Measurements from ENCODE around the gene JUP.
"Not testable (repeated sequence)": the region's sequence is repeated elsewhere in the genome, so short reads cannot be mapped to it uniquely, and the experiment has no call there.

JUP gene

DNA sequence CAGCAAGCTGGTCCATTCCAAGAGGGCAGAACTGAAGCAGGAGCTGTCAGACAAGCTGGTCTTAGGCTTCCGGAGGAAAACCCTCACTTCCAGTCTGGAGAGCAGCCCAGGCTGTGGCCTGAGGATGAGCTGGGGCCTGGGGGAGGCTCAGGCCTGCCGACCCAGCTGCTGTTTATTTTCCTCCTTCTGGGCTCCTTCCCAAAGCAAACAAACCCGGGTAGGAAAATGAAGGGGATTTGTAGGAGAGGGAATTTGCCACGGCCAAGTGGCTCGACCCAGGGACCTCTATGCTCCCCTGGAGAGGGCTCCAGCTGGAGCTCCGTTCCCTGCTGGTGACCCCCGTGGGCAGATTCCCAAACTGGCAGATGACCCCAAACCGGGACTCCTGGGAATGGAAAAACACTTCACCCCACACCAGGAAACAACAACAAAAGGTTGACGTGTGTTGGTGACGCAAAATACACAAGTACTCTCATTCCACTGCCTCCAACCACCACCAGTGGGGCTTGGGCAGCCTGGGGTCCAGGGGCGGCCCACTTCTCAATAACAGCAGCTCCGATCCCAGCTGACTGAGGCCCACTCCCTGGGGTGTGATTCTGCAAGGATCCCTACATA, 8.8 kb downstream of the JUP start:
- no peak overlapping the region for H3K4me3 ChIP-seq (ENCODE audit: low read depth, low read length)
- POLR2A ChIA-PET, result interaction anchor here (0.6 to 1.4 kb wide), 6 partner anchors 9 to 89 kb away, joined by 3 to 12 read pairs (median 3); partner anchors contain the start of genes EIF1 and JUP
- peak; percentile 47 for DNase-seq (ENCODE audit: low read depth, low spot score)
- TF ChIP-seq, protein P1, sequence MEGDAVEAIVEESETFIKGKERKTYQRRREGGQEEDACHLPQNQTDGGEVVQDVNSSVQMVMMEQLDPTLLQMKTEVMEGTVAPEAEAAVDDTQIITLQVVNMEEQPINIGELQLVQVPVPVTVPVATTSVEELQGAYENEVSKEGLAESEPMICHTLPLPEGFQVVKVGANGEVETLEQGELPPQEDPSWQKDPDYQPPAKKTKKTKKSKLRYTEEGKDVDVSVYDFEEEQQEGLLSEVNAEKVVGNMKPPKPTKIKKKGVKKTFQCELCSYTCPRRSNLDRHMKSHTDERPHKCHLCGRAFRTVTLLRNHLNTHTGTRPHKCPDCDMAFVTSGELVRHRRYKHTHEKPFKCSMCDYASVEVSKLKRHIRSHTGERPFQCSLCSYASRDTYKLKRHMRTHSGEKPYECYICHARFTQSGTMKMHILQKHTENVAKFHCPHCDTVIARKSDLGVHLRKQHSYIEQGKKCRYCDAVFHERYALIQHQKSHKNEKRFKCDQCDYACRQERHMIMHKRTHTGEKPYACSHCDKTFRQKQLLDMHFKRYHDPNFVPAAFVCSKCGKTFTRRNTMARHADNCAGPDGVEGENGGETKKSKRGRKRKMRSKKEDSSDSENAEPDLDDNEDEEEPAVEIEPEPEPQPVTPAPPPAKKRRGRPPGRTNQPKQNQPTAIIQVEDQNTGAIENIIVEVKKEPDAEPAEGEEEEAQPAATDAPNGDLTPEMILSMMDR (IDR thresholded peaks at IDR 0.05; ENCODE audit: insufficient read depth, low read length, missing control alignments), result no peak
- CTCF ChIA-PET, result interaction anchor here (0.8 to 5.5 kb wide), 8 partner anchors 8 to 45 kb away, joined by 3 to 34 read pairs (median 4); partner anchors contain the start of genes JUP and P3H4

DNA sequence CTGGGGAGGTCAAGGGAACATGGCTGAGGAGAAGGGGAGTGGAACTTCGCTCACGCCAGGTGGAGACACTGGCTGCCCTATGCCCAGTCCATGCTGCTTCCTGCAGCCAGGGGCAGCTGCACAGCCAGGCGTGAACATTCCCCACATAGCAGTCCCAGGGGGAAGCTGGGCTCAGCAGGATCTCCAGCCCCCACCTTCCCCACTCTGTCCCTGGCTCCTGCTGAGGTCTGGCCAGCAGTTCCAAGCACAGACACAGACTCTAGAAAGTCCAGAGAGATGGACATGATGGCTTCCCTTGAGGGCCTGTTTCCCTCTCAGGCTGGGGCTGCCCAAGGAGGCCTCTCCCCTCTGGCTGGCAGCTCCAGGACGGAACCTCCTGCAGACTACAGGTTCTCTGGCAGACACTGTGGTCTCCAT, 9.3 kb downstream of the JUP start:
- DNase-seq (ENCODE audit: low read depth, low spot score), result no peak
- POLR2A ChIA-PET, result interaction anchor here (0.6 to 1.4 kb wide), 5 partner anchors 9 to 89 kb away, joined by 3 to 12 read pairs (median 3); partner anchors contain the start of genes EIF1 and JUP

DNA sequence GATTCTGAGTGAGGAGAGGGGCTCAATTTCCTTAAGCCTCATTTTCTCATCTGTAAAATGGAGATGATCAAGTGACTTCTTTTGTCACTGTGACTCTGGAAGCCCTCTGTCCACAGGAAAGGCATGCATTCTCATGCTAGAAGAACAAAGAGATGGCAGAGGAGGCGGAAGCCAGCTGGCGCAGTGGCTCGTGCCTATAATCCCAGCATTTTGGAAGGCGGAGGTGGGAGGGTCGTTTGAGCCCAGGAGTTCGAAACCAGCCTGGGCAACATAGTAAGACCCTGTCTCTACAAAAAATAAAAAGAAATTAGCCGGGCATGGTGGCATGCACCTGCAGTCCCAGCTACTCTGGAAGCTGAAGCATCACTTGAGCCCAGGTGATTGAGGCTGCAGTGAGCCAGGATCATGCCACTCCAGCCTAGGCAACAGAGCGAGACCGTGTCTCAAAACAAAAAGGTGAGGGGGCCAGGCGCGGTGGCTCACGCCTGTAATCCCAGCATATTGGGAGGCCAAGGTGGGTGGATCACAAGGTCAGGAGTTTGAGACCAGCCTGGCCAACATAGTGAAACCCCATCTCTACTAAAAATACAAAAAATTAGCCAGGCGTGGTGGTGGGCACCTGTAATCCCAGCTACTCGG, 10.1 kb downstream of the JUP start:
- not testable (repeated sequence) for DNase-seq (ENCODE audit: low read depth, low spot score); H3K4me3 ChIP-seq (ENCODE audit: low read depth, low read length)
- POLR2A ChIA-PET, result interaction anchor here (1.4 kb wide), 1 partner anchor 10 kb away, joined by 12 read pairs; the partner anchor contains the start of gene JUP
- CTCF ChIA-PET, result interaction anchor here (1.5 to 2.9 kb wide), 3 partner anchors 10 to 39 kb away, joined by 4 to 31 read pairs (median 8); partner anchors contain the start of genes JUP and P3H4

More for the DNA sequence above, 9.3 kb downstream of the JUP start:
- no peak overlapping the region for H3K4me3 ChIP-seq (ENCODE audit: low read depth, low read length)
- TF ChIP-seq, protein P1 (IDR thresholded peaks at IDR 0.05; ENCODE audit: insufficient read depth, low read length, missing control alignments), result no peak
- CTCF ChIA-PET, result interaction anchor here (0.8 to 5.5 kb wide), 6 partner anchors 9 to 40 kb away, joined by 3 to 34 read pairs (median 6); partner anchors contain the start of genes JUP and P3H4

DNA sequence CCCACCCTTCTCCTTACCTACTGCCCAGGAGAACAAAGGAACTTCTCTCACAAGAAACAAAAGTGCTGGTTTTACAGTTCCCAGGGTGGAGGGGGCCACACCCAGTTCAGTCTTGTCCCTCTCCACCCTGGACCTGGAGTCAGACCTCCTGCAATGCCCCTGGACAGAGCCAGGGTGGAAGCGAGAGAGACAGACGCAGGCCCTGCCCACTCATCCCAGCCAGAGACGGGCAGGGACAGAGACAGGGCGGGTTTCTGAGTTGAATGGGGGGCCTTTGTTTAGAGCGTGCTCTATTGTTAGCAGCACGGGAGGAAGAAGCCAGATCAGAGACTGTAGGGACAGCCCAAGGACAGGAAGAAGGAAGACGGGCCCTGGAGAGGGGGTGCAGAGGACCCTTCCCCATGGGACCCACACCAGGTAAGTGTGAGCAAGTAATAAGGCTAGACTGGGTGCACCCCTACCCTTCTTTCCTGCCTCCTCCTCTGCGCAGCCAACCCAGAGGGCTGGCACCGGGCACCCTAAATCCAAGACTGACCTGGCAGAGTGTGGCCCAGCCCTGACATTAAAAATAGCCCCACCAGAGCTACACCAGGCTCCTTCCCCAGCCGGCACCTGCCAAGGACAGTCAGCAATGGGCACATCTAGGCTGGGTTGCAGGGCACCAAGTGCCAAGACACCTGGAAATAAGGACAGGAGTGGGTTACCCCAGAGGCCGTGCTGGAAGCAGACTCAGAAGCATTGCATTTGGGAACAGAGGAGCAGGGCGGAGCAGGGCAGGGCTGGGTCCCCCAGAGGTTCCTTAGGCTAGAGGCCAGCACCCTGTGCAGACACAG, 10.9 kb downstream of the JUP start:
- ChIA-PET CTCF (interaction anchor here (0.5 to 3.1 kb wide), 5 partner anchors 10 to 80 kb away, joined by 3 to 31 read pairs (median 9); partner anchors contain the start of genes JUP and P3H4), POLR2A (no interaction called here)
- TF ChIP-seq, protein P1 (IDR thresholded peaks at IDR 0.05; ENCODE audit: insufficient read depth, low read length, missing control alignments), result no peak
- DNase-seq (ENCODE audit: low read depth, low spot score), result no peak
- H3K4me3 ChIP-seq (ENCODE audit: low read depth, low read length), result no peak overlapping the region

DNA sequence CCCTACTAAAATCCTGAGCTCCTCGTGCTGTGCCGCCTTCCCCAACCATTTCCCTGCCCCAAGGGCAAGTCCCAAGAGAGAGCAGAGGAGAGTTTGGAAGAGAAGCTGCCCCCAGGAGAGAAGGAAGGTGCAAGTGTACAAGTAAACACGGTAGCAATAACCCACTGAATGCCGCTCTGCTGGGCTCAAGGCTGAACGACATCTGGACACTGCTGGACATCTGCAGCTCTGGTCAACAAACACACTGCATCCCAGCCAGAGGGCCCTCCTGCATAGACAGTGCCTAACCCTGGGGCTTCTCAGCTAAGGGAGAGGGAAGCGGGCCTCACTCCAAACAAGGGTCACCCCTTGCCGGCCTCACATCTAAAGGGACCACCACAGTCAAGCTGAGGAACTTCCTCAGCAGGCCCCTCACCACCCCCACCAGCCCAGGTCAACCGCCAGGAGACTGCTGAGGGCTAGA, 12.7 kb downstream of the JUP start:
- H3K4me3 ChIP-seq (ENCODE audit: low read depth, low read length), result no peak overlapping the region
- ChIA-PET POLR2A (interaction anchor here (0.6 to 1.1 kb wide), 3 partner anchors 11 to 26 kb away, joined by 3 read pairs; no protein-coding TSS in a partner anchor), CTCF (interaction anchor here (0.9 to 3.1 kb wide), 7 partner anchors 13 to 78 kb away, joined by 3 to 16 read pairs (median 4); partner anchors contain the start of gene JUP)
- no peak for DNase-seq (ENCODE audit: low read depth, low spot score)
- TF ChIP-seq, protein P1 (IDR thresholded peaks at IDR 0.05; ENCODE audit: insufficient read depth, low read length, missing control alignments), result no peak

DNA sequence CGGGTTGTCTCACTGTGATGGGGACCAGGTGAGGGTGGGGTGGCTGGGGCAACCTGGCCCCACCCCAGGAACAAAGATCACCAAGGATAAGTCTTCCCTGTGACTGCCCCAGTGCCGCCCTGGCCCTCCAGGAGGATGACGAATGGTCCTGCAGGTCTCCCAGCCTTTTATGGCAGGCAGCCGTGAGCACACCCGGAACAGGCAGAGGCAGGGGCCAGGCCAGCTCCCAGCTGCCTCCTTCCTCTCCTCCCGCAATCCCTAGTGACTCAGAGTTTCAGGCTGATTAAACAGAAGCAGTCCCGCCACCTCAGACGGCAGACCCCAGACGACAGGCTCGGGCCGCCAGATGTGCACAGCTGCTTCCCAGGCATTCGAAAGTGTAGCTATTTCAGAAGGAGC, 13.3 kb downstream of the JUP start:
- peak; percentile 33 for DNase-seq (ENCODE audit: low read depth, low spot score)
- ChIA-PET CTCF (interaction anchor here (1.0 to 3.1 kb wide), 6 partner anchors 13 to 77 kb away, joined by 3 to 16 read pairs (median 6); partner anchors contain the start of gene JUP), POLR2A (interaction anchor here (0.7 to 1.1 kb wide), 3 partner anchors 12 to 26 kb away, joined by 3 read pairs; no protein-coding TSS in a partner anchor)
- TF ChIP-seq, protein P1 (IDR thresholded peaks at IDR 0.05; ENCODE audit: insufficient read depth, low read length, missing control alignments), result no peak
- no peak overlapping the region for H3K4me3 ChIP-seq (ENCODE audit: low read depth, low read length)

Measured in AG04449 (cell line).